IMR-90 (cell line): ENCODE data around the gene ECSIT.
A peak's percentile ranks its signal among the peaks of the same experiment; 100 is the strongest.

Experiments
- BHLHE40 ChIP-seq: fragments of 150-350 bp; IDR thresholded peaks from 2 replicates; pipeline ENCODE4 v1.6.1; 2016; ENCODE audit warnings: mild to moderate bottlenecking, low read depth, low read length
- CEBPB ChIP-seq: IDR thresholded peaks from 2 replicates; pipeline ENCODE4 v1.6.1; 2012; ENCODE audit warnings: low read depth, low read length, improper control_type of control experiment
- CHD1 ChIP-seq: IDR thresholded peaks from 2 replicates; pipeline ENCODE4 v1.6.1; 2012; ENCODE audit warnings: low read depth, low read length, improper control_type of control experiment
- CTCF ChIP-seq: conservative IDR thresholded peaks from 2 replicates; pipeline ENCODE4 v1.5.1; 2012; ENCODE audit warnings: mild to moderate bottlenecking, low read depth, low read length, improper control_type of control experiment
- ELK1 ChIP-seq: fragments of 150-350 bp; IDR thresholded peaks from 2 replicates; pipeline ENCODE4 v1.6.1; 2016; ENCODE audit warnings: low read depth, mild to moderate bottlenecking, low read length, moderate library complexity, borderline replicate concordance
- MAFK ChIP-seq: IDR thresholded peaks from 2 replicates; pipeline ENCODE4 v1.6.1; 2012; ENCODE audit warnings: low read depth, low read length, improper control_type of control experiment
- MXI1 ChIP-seq: IDR thresholded peaks from 2 replicates; pipeline ENCODE4 v1.6.1; 2012; ENCODE audit warnings: low read depth, mild to moderate bottlenecking, low read length, moderate library complexity, borderline replicate concordance
- NFE2L2 ChIP-seq: fragments of 150-350 bp; IDR thresholded peaks from 2 replicates; pipeline ENCODE4 v1.6.1; 2016; ENCODE audit warnings: low read depth, mild to moderate bottlenecking, low read length
- POLR2A ChIP-seq: IDR thresholded peaks from 2 replicates; pipeline ENCODE4 v1.6.1; 2012; ENCODE audit warnings: mild to moderate bottlenecking, low read depth, low read length
- RAD21 ChIP-seq: IDR thresholded peaks from 2 replicates; pipeline ENCODE4 v1.6.1; 2012; ENCODE audit warnings: low read length, improper control_type of control experiment
- RFX5 ChIP-seq: IDR thresholded peaks from 2 replicates; pipeline ENCODE4 v1.8.0; 2012; ENCODE audit warnings: low read depth, mild to moderate bottlenecking, low read length, moderate library complexity
- SMC3 ChIP-seq: fragments of 150-350 bp; IDR thresholded peaks from 2 replicates; pipeline ENCODE4 v1.6.1; 2016; ENCODE audit warnings: low read depth, mild to moderate bottlenecking, antibody characterized with exemption, low read length, moderate library complexity
- USF2 ChIP-seq: fragments of 150-350 bp; IDR thresholded peaks from 2 replicates; pipeline ENCODE4 v1.6.1; 2017; ENCODE audit warnings: mild to moderate bottlenecking, antibody characterized with exemption, low read length, low read depth

- TF ChIP-seq BHLHE40 (0 out of 2 replicates have a peak, but pooled peaks have one; percentile 35), CTCF (no peak), POLR2A (peak; percentile 95), RAD21 (no peak), SMC3 (no peak), CHD1 (no peak), USF2 (no peak), MXI1 (peak; percentile 63), ELK1 (no peak), RFX5 (no peak), CEBPB (peak; percentile 83), NFE2L2 (no peak), MAFK (no peak)
Measured at GRCh38 chr19:11538232-11539036, 9.5 kb upstream of the ECSIT start, which contains the start of gene CNN1.
